ENCODE data around the gene GP1BA.

The GP1BA gene

DNA sequence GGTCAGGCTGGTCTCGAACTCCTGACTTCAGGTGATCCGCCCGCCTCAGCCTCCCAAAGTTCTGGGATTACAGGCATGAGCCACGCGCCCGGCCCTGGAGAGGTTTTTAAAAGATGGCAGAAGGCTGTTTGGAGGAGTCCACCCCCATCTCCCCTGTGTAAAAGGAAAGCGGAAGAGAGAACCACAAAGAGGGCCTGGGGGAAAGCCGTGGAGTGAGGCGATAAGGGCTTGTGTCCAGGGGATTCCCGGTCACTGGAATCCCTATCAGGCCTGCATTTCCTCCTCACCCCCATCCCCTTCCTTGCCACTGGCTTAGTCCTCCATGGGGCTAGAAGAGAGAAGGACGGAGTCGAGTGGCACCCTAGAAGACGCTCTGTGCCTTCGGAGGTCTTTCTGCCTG, at the start of gene GP1BA:
TSS of gene GP1BA (plus strand) at position 315 of the 400 bp plus-strand sequence. CDS start 328 bp downstream, outside the sequence.
- DNase-seq: no peak

DNA sequence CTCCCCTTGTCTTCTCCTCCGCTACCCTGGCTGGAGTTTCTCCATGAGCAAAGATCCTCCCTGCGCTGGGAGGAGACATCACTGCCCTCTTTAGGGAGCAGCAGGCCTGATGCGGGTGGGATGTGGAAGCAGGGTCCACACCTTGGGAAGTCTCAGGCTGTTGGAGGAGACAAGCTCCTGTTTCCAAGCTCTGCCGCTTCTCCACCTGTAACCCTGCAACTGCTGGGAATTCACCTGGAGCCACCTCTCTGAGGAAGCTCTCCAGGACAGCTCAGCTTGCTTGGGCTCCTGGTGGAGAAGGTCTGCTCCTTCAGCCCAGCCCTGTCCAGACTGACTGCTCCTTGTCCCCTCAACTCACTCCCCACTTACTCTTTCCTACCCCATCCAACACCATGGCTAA, 47.6 kb upstream of the GP1BA start:
- no peak for DNase-seq

DNA sequence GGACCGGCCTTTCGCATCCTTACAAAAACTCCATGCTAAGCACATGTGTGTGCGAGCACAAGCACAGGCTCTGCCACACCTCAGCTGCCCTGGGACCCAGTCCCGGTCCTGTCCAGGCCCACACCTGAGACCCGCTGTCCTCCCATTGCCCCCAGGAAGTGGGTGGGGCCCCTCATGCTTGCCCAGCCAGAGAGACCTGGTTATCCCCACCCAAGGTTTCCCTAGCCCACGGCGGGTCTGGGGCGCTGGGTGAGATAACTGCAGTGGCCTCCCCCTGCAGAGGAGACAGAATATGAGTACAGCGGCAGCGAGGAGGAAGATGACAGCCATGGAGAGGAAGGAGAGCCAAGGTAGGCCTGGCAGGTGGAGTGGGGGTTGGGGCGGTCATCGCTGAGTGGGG, 45.2 kb upstream of the GP1BA start:
- no peak for DNase-seq

DNA sequence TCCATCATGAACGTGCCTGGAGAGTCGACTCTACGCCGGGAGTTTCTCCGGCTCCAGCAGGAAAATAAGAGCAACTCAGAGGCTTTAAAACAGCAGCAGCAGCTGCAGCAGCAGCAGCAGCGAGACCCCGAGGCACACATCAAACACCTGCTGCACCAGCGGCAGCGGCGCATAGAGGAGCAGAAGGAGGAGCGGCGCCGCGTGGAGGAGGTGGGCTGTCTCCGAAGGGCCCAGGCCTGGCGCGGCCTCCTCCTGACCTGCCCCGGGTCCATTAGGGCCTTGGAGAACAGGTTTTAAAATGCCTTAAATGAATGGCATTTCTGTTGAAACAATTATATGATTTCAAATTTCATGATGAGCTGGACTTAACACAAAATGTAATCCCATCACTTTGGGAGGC, 44.5 kb upstream of the GP1BA start:
- DNase-seq: no peak

DNA sequence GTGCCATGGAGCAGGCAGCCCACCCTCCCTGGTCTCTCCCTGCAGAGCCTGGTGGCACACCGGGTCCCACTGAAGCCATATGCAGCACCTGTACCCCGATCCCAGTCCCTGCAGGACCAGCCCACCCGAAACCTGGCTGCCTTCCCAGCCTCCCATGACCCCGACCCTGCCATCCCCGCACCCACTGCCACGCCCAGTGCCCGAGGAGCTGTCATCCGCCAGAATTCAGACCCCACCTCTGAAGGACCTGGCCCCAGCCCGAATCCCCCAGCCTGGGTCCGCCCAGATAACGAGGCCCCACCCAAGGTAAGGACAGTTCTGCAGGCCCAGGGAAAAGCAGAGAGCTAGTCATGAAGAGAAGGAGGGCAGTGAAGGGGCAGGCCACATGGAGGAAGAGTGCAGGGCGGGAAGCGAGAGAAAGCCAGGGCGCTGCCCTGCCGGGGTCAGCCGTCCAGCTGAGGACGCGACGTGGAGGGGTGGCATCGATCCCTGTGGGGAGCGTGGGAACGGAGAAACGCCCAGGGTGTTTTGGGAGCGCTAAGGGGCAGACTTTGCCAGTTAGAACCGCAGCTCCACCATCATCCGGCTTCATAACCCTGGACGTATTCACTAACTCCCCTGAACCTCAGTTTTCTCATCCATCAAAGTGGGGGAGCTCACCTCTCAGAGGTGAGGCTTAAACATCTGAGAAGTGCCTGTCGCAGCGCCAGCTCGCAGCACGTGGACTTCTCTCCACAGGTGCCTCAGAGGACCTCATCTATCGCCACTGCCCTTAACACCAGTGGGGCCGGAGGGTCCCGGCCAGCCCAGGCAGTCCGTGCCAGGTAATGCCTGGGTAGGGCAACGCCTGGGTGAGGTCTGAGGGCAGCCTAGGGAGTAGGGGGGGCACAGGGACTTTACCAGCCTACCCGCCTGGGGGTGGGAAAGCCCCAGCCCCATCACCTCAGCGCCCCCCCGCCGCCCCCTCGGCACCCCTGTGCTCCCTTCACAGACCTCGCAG, 40.4 kb upstream of the GP1BA start:
- no peak for DNase-seq

DNA sequence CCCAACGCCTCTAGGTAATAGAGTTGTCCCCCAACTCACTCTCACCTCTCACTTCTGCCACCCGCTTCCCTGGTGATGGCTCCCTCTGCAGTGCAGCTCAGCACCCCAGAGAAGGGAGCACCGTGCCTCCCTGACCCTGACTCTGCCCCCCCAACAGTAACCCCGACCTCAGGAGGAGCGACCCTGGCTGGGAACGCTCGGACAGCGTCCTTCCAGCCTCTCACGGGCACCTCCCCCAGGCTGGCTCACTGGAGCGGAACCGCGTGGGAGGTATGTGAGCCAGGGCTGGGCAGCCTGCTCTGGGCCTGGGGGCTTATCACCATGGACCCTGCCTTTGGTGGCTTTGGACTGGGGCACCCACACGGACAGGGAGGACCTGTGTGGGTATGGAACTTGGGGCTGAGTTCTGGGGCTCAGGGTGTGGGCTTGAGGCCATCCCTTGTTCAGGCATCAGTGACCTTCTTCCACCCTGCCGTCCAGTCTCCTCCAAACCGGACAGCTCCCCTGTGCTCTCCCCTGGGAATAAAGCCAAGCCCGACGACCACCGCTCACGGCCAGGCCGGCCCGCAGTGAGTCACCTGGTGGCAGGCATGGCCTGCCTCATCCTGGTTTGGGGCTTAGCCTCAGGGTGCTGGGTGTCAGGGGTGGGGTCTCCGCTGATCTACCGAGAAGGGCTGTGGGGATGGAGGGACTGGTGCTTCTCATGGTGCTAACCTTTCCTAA, 39.4 kb upstream of the GP1BA start:
- no peak for DNase-seq

DNA sequence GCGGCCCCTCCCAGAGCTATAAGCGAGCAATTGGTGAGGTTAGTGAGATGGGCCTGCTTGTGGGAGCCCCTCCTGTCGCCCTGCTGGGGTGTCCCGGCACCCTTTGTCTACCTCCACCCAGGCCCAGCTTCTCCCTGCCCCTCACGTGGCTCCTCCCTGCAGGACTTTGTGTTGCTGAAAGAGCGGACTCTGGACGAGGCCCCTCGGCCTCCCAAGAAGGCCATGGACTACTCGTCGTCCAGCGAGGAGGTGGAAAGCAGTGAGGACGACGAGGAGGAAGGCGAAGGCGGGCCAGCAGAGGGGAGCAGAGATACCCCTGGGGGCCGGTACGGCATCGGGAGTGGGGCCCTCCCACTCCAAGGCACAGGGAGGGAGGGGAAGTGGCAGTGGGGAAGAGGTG, 38.8 kb upstream of the GP1BA start:
- DNase-seq: no peak

DNA sequence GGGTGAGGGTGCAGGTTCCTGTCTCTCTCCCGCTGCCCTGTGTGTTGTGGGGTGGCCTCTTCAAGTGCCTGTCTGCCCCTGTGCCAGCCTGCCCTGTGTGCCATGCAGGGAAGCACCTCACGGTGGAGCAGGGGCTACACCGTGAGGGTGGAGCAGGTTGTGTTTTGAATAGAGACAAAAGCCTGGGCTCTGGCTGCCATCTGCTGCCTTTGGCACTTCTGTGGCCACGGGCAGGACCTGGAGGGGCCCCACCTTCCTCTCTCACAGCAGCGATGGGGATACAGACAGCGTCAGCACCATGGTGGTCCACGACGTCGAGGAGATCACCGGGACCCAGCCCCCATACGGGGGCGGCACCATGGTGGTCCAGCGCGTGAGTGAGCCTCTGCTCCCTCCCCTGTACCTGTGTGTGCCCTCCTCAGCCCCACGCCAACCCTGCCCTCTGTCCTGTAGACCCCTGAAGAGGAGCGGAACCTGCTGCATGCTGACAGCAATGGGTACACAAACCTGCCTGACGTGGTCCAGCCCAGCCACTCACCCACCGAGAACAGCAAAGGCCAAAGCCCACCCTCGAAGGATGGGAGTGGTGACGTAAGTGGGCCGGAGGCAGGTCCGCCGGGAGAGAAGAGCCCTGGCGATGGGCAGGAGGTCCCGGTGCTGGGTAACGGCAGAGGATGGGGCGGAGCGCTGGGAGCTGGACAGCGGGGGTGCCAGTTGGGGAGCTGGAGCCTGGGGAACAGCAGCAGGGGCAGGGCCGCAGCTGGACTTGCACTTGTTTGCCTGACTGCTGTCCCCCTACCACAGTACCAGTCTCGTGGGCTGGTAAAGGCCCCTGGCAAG, 38.1 kb upstream of the GP1BA start:
- DNase-seq: no peak

DNA sequence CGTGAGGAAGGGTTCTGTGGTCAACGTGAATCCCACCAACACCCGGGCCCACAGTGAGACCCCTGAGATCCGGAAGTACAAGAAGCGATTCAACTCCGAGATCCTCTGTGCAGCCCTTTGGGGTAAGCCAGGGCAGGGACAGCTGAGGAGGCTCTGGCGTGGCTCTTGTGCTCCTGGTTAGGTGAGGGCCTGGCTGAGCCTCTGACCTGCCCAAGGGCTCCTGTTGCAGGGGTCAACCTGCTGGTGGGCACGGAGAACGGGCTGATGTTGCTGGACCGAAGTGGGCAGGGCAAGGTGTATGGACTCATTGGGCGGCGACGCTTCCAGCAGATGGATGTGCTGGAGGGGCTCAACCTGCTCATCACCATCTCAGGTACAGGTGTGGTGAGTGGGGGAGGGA, 37.0 kb upstream of the GP1BA start:
- DNase-seq: no peak

DNA sequence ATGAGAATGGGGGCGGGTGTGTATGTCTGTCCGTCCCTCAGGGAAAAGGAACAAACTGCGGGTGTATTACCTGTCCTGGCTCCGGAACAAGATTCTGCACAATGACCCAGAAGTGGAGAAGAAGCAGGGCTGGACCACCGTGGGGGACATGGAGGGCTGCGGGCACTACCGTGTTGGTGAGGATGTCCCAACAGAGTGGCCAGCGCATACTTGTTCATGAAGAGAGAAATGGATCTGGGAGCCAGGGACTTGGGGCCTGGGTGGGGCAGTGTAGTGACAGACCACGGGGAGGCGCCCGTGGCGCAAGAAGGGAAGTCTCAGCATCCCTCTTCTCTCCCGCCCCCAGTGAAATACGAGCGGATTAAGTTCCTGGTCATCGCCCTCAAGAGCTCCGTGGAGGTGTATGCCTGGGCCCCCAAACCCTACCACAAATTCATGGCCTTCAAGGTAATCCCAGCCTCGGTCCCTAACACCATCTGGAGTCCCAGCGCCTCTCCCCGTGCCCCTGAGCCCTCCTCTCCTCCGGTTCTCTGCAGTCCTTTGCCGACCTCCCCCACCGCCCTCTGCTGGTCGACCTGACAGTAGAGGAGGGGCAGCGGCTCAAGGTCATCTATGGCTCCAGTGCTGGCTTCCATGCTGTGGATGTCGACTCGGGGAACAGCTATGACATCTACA, 36.3 kb upstream of the GP1BA start:
- DNase-seq: no peak

DNA sequence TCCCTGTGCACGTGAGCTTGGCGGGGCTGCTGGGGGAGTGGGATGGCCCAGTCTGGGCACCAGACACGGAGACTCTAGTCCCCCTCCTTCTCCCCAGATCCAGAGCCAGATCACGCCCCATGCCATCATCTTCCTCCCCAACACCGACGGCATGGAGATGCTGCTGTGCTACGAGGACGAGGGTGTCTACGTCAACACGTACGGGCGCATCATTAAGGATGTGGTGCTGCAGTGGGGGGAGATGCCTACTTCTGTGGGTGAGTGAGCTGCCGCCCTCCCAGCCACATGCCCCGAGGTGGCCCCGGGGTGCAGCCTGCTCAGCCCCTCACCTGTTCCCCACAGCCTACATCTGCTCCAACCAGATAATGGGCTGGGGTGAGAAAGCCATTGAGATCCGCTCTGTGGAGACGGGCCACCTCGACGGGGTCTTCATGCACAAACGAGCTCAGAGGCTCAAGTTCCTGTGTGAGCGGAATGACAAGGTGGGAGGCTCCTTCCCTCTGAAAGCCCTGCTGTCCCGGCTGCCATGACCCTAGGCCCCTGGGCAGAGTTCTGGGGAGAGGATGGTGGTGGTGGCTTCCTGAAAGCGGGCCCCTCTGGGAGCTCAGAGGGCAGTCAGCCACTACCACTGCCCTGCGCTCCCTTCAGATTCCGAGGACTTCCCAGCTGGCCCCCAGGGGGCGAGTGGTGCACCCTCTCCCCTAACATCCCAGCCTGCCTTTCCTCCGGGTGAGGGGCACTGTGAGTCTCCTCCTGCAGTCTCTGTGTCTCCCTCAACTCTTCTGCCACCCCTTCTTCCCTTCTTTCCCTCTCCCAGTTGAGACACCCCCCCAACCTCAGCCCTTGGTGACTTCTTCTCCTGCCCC, 35.5 kb upstream of the GP1BA start:
- DNase-seq: no peak

DNA sequence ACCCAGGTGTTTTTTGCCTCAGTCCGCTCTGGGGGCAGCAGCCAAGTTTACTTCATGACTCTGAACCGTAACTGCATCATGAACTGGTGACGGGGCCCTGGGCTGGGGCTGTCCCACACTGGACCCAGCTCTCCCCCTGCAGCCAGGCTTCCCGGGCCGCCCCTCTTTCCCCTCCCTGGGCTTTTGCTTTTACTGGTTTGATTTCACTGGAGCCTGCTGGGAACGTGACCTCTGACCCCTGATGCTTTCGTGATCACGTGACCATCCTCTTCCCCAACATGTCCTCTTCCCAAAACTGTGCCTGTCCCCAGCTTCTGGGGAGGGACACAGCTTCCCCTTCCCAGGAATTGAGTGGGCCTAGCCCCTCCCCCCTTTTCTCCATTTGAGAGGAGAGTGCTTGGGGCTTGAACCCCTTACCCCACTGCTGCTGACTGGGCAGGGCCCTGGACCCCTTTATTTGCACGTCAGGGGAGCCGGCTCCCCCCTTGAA, 34.8 kb upstream of the GP1BA start:
- DNase-seq: no peak

DNA sequence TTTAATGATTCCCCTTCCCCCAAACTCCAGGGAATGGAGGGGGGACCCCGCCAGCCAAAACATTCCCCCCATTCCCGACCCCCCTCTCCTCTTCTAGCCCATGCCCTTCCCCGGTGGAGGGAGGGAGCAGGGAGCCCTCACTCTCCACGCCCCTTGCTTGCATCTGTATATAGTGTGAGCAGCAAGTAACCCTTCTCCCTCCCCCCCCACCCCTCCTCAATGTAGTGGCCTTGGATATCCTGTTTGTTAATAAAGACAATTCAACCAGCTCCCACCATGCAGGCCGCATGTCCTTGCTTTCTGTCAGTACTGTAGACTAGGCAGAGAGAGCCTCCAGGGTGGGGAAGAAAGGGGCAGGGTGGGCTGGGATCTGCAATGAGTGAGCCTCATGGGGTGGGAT, 34.3 kb upstream of the GP1BA start:
- DNase-seq: no peak

DNA sequence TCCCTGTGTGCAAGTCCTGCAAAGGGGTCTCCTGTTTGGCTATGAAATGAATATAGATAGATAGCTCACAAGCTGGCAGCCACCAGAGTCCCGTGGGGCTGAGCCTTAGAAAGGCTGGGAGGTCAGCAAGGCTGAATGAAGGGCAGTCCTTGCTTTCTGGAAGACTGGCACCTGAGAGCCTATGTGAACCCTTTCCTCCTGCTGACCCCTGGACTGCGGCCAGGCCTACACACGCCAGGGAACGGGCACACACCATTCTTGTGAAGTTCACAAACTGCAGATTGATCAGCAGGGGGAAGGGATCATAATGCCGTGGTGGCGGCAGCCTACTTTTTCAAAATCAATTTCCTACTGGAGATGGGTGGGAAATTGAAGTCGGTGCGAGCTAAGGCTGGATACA, 33.7 kb upstream of the GP1BA start:
- no peak for DNase-seq

DNA sequence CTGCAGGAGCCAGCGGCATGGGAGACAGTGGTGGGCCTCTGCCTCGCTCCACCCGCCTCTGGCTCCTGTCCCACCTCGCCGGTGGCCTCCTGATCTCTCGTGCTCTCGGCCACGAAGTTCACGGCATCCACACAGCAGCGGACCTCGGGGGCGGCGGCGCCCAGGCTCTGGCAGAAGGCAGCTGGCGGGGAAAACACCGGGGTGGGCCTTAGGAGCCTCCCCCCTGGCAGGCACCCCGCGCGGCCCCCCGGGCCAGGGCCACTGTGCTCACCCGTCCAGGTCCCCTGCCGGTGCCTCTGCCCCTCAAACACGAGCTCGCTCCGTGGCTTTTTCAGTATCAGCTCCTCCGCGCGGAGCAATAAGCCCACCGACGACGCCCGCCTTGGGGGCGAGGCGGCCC, 33.1 kb upstream of the GP1BA start:
- no peak for DNase-seq

DNA sequence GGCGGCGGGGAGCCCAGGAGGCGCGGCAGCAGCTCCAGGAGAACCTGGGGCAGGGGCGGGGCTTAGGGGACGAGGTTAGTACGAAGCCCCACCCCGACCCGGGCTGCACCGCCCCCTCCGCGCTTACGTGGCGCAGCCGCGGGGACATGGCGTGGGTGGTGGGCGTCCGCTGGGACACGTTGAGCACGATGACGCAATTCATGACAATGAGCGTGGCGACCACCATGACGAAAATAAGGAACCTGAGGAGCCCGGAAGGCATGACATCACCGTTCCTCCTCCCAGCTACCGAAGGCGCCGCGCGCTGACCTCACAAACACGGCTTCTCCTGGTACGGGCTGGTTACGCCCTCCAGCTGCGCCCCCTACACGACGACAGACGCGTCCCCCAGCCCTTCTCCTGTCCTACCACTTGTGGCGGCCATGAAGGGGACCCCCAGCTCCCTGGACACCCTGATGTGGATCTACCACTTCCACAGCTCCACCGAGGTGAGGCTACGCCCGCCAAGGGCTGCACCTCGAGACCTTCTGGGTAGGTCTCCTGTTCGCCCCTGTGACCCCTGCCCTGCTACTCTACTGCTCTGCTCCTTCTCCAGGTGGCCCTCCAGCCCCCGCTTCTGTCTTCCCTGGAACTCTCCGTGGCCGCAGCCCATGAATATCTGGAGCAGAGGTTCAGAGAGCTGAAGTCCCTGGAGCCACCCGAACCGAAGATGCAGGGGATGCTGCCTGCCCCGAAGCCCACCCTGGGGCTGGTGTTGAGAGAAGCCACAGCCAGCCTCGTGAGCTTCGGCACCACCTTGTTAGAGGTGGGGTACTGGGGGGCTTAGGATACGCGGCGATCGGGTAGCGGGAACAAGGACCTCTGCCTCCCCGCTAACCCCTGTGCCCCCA, 32.5 kb upstream of the GP1BA start, which contains the start of gene C17orf107:
TSS of gene C17orf107 (plus strand) at position 196 of the 890 bp plus-strand sequence. CDS start at position 423, 227 bp downstream.
- DNase-seq: no peak

DNA sequence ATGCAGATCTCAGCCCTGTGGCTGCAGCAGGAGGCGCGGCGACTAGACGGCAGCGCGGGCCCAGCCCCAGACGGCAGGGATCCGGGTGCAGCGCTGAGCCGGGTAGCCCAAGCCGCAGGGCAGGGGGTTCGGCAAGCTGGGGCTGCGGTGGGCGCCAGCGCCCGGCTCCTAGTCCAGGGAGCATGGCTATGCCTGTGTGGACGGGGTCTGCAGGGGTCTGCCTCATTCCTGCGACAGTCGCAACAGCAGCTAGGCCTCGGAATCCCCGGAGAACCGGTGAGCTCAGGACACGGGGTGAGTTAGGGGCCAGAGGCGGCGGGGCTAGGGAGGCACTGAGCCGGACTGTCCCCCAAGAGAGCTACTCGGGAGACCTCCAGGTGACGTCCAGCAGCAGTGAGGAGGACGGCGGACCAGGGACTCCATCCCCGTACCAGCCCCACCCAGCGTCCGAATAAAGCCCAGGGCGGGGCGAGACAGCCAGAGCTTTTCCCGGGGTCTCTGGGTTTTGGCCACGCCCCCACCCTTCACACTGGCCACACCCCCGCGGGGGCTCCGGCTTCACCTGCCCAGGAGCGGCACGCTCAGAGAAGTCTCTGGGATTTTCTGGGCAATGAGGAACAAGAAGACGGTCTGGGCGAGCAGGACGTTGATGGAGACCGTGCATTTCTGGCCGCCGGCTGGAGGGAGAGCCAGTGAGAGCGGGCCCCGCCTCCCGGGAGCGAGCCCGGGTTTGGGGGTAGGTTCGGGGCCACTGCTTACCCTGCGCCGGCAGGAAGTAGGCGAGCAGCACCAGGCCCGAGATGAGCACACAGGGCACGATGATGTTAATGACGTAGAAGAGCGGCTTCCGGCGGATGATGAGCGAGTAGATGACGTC, 31.6 kb upstream of the GP1BA start:
- DNase-seq: no peak

DNA sequence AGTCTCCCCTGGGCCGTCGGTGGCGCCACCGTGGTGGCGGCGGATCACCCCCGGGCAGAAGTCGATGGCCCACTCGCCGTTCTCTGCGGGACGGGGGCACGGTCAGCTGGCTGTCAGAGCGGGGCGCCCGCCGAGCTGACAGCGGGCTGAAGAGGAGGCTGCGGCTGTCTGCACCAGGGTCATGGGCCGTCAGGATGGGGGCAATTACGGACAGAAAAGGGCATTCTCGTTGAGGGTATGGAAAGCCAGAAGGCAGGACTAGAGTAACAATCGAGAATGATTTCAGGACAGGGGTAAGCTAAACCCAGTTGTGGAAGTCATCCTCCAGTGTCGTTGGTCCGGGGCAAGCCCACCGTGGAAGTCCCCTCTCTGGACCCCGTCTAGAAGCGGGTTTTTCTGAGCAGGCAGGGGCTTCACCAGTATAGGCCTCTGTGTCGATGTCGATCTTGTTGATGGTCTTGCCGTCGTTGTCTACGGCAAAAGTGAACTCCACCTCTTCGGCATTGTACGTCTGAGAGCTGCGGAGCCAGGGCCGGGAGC, 30.9 kb upstream of the GP1BA start:
- no peak for DNase-seq
